ENCODE results near the gene ANXA2.
"Not testable (repeated sequence)": the region's sequence is repeated elsewhere in the genome, so short reads cannot be mapped to it uniquely, and the experiment has no call there.

The ANXA2 gene

GRCh38 chr15:60338810-60339209 lies 59.0 kb downstream of the ANXA2 start:
- Histone ChIP-seq H3K36me3 (ENCODE audit: insufficient read depth, low read length) (no peaks in the 10 kb centered on the region), H3K4me3 (ENCODE audit: low read length) (no peak overlapping the region), H3K9ac (ENCODE audit: low read depth, low read length) (no peak overlapping the region), H3K27me3 (ENCODE audit: insufficient read depth, low read length) (no peaks in the 10 kb centered on the region), H3K4me1 (ENCODE audit: insufficient read depth, low read length) (peaks cover 3% of the 10 kb centered on the region), H3K9me3 (ENCODE audit: insufficient read depth, low read depth, low read length) (no peaks in the 10 kb centered on the region), H3K27ac (ENCODE audit: low read depth, low read length) (no peak overlapping the region)
- 94% methylated on average over 3 of the region's 3 CpGs for WGBS

GRCh38 chr15:60337076-60337475 lies 60.7 kb downstream of the ANXA2 start:
- H3K4me3 ChIP-seq (ENCODE audit: low read length): no peak overlapping the region
- H3K9me3 ChIP-seq (ENCODE audit: insufficient read depth, low read depth, low read length): no peaks in the 10 kb centered on the region
- no peaks in the 10 kb centered on the region for H3K36me3 ChIP-seq (ENCODE audit: insufficient read depth, low read length)
- no peaks in the 10 kb centered on the region for H3K4me1 ChIP-seq (ENCODE audit: insufficient read depth, low read length)
- WGBS: 85% methylated on average over 4 of the region's 4 CpGs
- no peaks in the 10 kb centered on the region for H3K27me3 ChIP-seq (ENCODE audit: insufficient read depth, low read length)
- H3K9ac ChIP-seq (ENCODE audit: low read depth, low read length): no peak overlapping the region
- H3K27ac ChIP-seq (ENCODE audit: low read depth, low read length): no peak overlapping the region

GRCh38 chr15:60335296-60335695 lies 62.5 kb downstream of the ANXA2 start:
- not testable (repeated sequence) for H3K36me3 ChIP-seq (ENCODE audit: insufficient read depth, low read length); H3K9me3 ChIP-seq (ENCODE audit: insufficient read depth, low read depth, low read length); H3K4me3 ChIP-seq (ENCODE audit: low read length); H3K27ac ChIP-seq (ENCODE audit: low read depth, low read length); H3K4me1 ChIP-seq (ENCODE audit: insufficient read depth, low read length); H3K9ac ChIP-seq (ENCODE audit: low read depth, low read length); H3K27me3 ChIP-seq (ENCODE audit: insufficient read depth, low read length)
- 93% methylated on average over 4 of the region's 4 CpGs for WGBS

GRCh38 chr15:60328852-60329443 lies 68.8 kb downstream of the ANXA2 start:
- 50% methylated on average over 3 of the region's 7 CpGs for WGBS
- H3K9me3 ChIP-seq (ENCODE audit: insufficient read depth, low read depth, low read length): no peaks in the 10 kb centered on the region
- H3K27me3 ChIP-seq (ENCODE audit: insufficient read depth, low read length): no peaks in the 10 kb centered on the region
- no peaks in the 10 kb centered on the region for H3K36me3 ChIP-seq (ENCODE audit: insufficient read depth, low read length)
- peaks cover 28% of the 10 kb centered on the region for H3K4me1 ChIP-seq (ENCODE audit: insufficient read depth, low read length)
- no peak overlapping the region for H3K27ac ChIP-seq (ENCODE audit: low read depth, low read length)
- H3K4me3 ChIP-seq (ENCODE audit: low read length): no peak overlapping the region
- no peak overlapping the region for H3K9ac ChIP-seq (ENCODE audit: low read depth, low read length)

GRCh38 chr15:60326824-60327654 lies 70.7 kb downstream of the ANXA2 start:
- WGBS: 41% methylated on average over 2 of the region's 5 CpGs
- no peaks in the 10 kb centered on the region for H3K36me3 ChIP-seq (ENCODE audit: insufficient read depth, low read length)
- H3K9ac ChIP-seq (ENCODE audit: low read depth, low read length): no peak overlapping the region
- H3K4me3 ChIP-seq (ENCODE audit: low read length): no peak overlapping the region
- peaks cover 33% of the 10 kb centered on the region for H3K4me1 ChIP-seq (ENCODE audit: insufficient read depth, low read length)
- no peaks in the 10 kb centered on the region for H3K9me3 ChIP-seq (ENCODE audit: insufficient read depth, low read depth, low read length)
- H3K27me3 ChIP-seq (ENCODE audit: insufficient read depth, low read length): no peaks in the 10 kb centered on the region
- no peak overlapping the region for H3K27ac ChIP-seq (ENCODE audit: low read depth, low read length)

GRCh38 chr15:60326343-60326742 lies 71.4 kb downstream of the ANXA2 start:
- Histone ChIP-seq H3K36me3 (ENCODE audit: insufficient read depth, low read length) (no peaks in the 10 kb centered on the region), H3K27me3 (ENCODE audit: insufficient read depth, low read length) (no peaks in the 10 kb centered on the region), H3K9ac (ENCODE audit: low read depth, low read length) (no peak overlapping the region), H3K9me3 (ENCODE audit: insufficient read depth, low read depth, low read length) (no peaks in the 10 kb centered on the region), H3K4me3 (ENCODE audit: low read length) (no peak overlapping the region), H3K4me1 (ENCODE audit: insufficient read depth, low read length) (peaks cover 33% of the 10 kb centered on the region), H3K27ac (ENCODE audit: low read depth, low read length) (no peak overlapping the region)
- 36% methylated on average over 4 of the region's 6 CpGs for WGBS

GRCh38 chr15:60325905-60326304 lies 71.9 kb downstream of the ANXA2 start:
- Histone ChIP-seq H3K36me3 (ENCODE audit: insufficient read depth, low read length) (no peaks in the 10 kb centered on the region), H3K27me3 (ENCODE audit: insufficient read depth, low read length) (no peaks in the 10 kb centered on the region), H3K9ac (ENCODE audit: low read depth, low read length) (no peak overlapping the region), H3K4me3 (ENCODE audit: low read length) (no peak overlapping the region), H3K9me3 (ENCODE audit: insufficient read depth, low read depth, low read length) (no peaks in the 10 kb centered on the region), H3K4me1 (ENCODE audit: insufficient read depth, low read length) (peaks cover 33% of the 10 kb centered on the region), H3K27ac (ENCODE audit: low read depth, low read length) (no peak overlapping the region)
- 87% methylated on average over 4 of the region's 6 CpGs for WGBS

GRCh38 chr15:60324706-60325438 lies 72.9 kb downstream of the ANXA2 start:
- H3K4me1 ChIP-seq (ENCODE audit: insufficient read depth, low read length): peaks cover 33% of the 10 kb centered on the region

GRCh38 chr15:60323322-60323721 lies 74.5 kb downstream of the ANXA2 start:
- 95% methylated on average over 5 of the region's 5 CpGs for WGBS
- no peaks in the 10 kb centered on the region for H3K27me3 ChIP-seq (ENCODE audit: insufficient read depth, low read length)
- H3K27ac ChIP-seq (ENCODE audit: low read depth, low read length): no peak overlapping the region

More at GRCh38 chr15:60324706-60325438, 72.9 kb downstream of the ANXA2 start:
- 85% methylated on average over 8 of the region's 10 CpGs for whole genome bisulfite sequencing
- Histone ChIP-seq H3K4me3 (ENCODE audit: low read length) (no peak overlapping the region), H3K9ac (ENCODE audit: low read depth, low read length) (no peak overlapping the region), H3K9me3 (ENCODE audit: insufficient read depth, low read depth, low read length) (no peaks in the 10 kb centered on the region), H3K27ac (ENCODE audit: low read depth, low read length) (no peak overlapping the region), H3K36me3 (ENCODE audit: insufficient read depth, low read length) (no peaks in the 10 kb centered on the region), H3K27me3 (ENCODE audit: insufficient read depth, low read length) (no peaks in the 10 kb centered on the region)

GRCh38 chr15:60320365-60320764 lies 77.4 kb downstream of the ANXA2 start:
- Histone ChIP-seq H3K9me3 (ENCODE audit: insufficient read depth, low read depth, low read length) (no peaks in the 10 kb centered on the region), H3K27ac (ENCODE audit: low read depth, low read length) (no peak overlapping the region), H3K27me3 (ENCODE audit: insufficient read depth, low read length) (no peaks in the 10 kb centered on the region), H3K4me3 (ENCODE audit: low read length) (no peak overlapping the region), H3K9ac (ENCODE audit: low read depth, low read length) (no peak overlapping the region), H3K36me3 (ENCODE audit: insufficient read depth, low read length) (no peaks in the 10 kb centered on the region), H3K4me1 (ENCODE audit: insufficient read depth, low read length) (peaks cover 20% of the 10 kb centered on the region)
- WGBS: 90% methylated on average over 4 of the region's 4 CpGs

More at GRCh38 chr15:60323322-60323721, 74.5 kb downstream of the ANXA2 start:
- Histone ChIP-seq H3K4me1 (ENCODE audit: insufficient read depth, low read length) (peaks cover 33% of the 10 kb centered on the region), H3K9ac (ENCODE audit: low read depth, low read length) (no peak overlapping the region), H3K36me3 (ENCODE audit: insufficient read depth, low read length) (no peaks in the 10 kb centered on the region), H3K4me3 (ENCODE audit: low read length) (no peak overlapping the region), H3K9me3 (ENCODE audit: insufficient read depth, low read depth, low read length) (no peaks in the 10 kb centered on the region)

GRCh38 chr15:60318216-60318867 lies 79.4 kb downstream of the ANXA2 start:
- no peaks in the 10 kb centered on the region for H3K36me3 ChIP-seq (ENCODE audit: insufficient read depth, low read length)
- H3K9ac ChIP-seq (ENCODE audit: low read depth, low read length): no peak overlapping the region
- H3K27me3 ChIP-seq (ENCODE audit: insufficient read depth, low read length): no peaks in the 10 kb centered on the region
- H3K4me1 ChIP-seq (ENCODE audit: insufficient read depth, low read length): peaks cover 4% of the 10 kb centered on the region; the same call in 1 of the 2 replicates
- H3K4me3 ChIP-seq (ENCODE audit: low read length): no peak overlapping the region
- 97% methylated on average over 4 of the region's 4 CpGs for WGBS
- no peaks in the 10 kb centered on the region for H3K9me3 ChIP-seq (ENCODE audit: insufficient read depth, low read depth, low read length)
- H3K27ac ChIP-seq (ENCODE audit: low read depth, low read length): no peak overlapping the region

Measured in HUES64 (cell line).